ENCODE results near the gene POP7.

DNA sequence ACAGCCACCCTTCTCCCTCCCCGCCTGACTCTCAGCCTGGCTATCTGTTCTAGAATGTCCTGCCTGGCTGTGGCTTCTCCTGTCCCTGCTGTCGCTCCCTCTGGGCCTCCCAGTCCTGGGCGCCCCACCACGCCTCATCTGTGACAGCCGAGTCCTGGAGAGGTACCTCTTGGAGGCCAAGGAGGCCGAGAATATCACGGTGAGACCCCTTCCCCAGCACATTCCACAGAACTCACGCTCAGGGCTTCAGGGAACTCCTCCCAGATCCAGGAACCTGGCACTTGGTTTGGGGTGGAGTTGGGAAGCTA lies 15.5 kb downstream of the POP7 start:
- TF ChIP-seq CTCF (conservative IDR thresholded peaks at IDR 0.05; ENCODE audit: low read length) (no peak), EZH2phosphoT487 (IDR thresholded peaks at IDR 0.05; ENCODE audit: borderline replicate concordance) (no peak)

Data from Loucy (cell line).